Right atrium auricular region (tissue), 2 donors: Measurements from ENCODE around the gene CLDN22. TPM values are rescaled to one million over a fixed set of nuclear protein-coding genes. Genes with fewer than 3 reads are reported as not detected.

Experiments
- DNase-seq: peaks from one replicate; pipeline ENCODE4 v3.0.0-alpha.2; 2019; ENCODE audit warnings: low spot score
- H3K27ac ChIP-seq, 2 donors: fragments of 200-600 bp; sonication (generic); 1 replicate in 1 of 2; 2 replicates in 1 of 2; pipeline ENCODE4 v1.5.1; 2016 to 2019
- H3K27me3 ChIP-seq, 2 donors: fragments of 200-600 bp; sonication (generic); one replicate each; pipeline versions ENCODE4 v1.5.1 to v1.6.0; 2017 to 2019
- H3K36me3 ChIP-seq: fragments of 200-600 bp; sonication (generic); one replicate; pipeline ENCODE4 v1.5.1; 2016
- H3K4me1 ChIP-seq, 2 donors: fragments of 200-600 bp; sonication (generic); one replicate each; pipeline versions ENCODE4 v1.5.1 to v1.6.0; 2017 to 2019
- H3K4me3 ChIP-seq, 2 donors: fragments of 200-600 bp; sonication (generic); 1 replicate in 1 of 2; 2 replicates in 1 of 2; pipeline ENCODE4 v1.5.1; 2017 to 2019; ENCODE audit warnings: mild to moderate bottlenecking in 1 of 2, moderate library complexity in 1 of 2
- H3K9me3 ChIP-seq, 2 donors: fragments of 200-600 bp; sonication (generic); one replicate each; pipeline ENCODE4 v1.5.1; 2019
- CTCF ChIP-seq, 2 donors: fragments of 200-600 bp; sonication (generic); IDR thresholded peaks; one replicate each; pipeline ENCODE4 v1.5.1; 2019; ENCODE audit warnings: antibody characterized with exemption in 2 of 2
- total RNA-seq, 2 donors: library from RNA; depleted of rRNA; stranded (reverse); fragments of >200 nt; gene quantifications; one replicate each; pipeline ENCODE4 v1.1.0, GENCODE V29; 2016

CLDN22 gene
- total RNA-seq, 2 donors from 2014 or later, result not detected

DNA sequence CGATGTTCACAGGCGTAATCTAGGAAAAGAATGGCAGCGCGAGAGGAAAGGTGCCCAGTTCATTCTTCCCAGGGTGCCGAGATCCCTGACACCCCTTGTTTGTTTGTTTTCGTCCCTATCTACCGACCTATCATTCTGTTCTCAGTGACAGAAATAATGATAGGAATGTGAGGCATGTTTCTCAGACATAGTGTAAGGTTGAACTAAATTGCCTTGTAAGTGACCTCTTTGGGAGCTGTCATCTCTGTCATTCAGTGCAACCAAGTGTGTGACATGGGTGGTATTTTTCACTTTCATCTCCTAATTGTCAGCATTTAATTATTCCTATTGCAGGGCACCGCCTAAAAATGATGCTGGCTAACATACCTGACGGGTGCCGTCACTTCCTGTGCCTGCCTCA, 24.4 kb downstream of the CLDN22 start:
- H3K36me3 ChIP-seq, result peaks cover 5% of the 10 kb centered on the region
- no peak for DNase-seq

GRCh38 chr4:183291070-183291469, 29.0 kb downstream of the CLDN22 start:
- no peak for DNase-seq
- H3K9me3 ChIP-seq, result no peaks in the 10 kb centered on the region
- TF ChIP-seq CTCF (IDR thresholded peaks at IDR 0.05), result no peak

More for the DNA sequence above, 24.4 kb downstream of the CLDN22 start:
- Histone ChIP-seq H3K4me3 (no peak overlapping the region), H3K27me3 (no peaks in the 10 kb centered on the region), H3K4me1 (no peaks in the 10 kb centered on the region), H3K9me3 (no peaks in the 10 kb centered on the region), H3K27ac (no peak overlapping the region)
- TF ChIP-seq CTCF (IDR thresholded peaks at IDR 0.05), result no peak

GRCh38 chr4:183289688-183290087, 30.4 kb downstream of the CLDN22 start:
- Histone ChIP-seq H3K9me3 (no peaks in the 10 kb centered on the region), H3K4me1 (no peaks in the 10 kb centered on the region), H3K27ac (no peak overlapping the region), H3K4me3 (no peak overlapping the region), H3K27me3 (no peaks in the 10 kb centered on the region), H3K36me3 (peaks cover 59% of the 10 kb centered on the region)
- no peak for TF ChIP-seq CTCF (IDR thresholded peaks at IDR 0.05)
- no peak for DNase-seq

More at GRCh38 chr4:183291070-183291469, 29.0 kb downstream of the CLDN22 start:
- no peak overlapping the region for H3K4me3 ChIP-seq
- no peaks in the 10 kb centered on the region for H3K27me3 ChIP-seq
- peaks cover 47% of the 10 kb centered on the region for H3K36me3 ChIP-seq
- no peak overlapping the region for H3K27ac ChIP-seq
- no peaks in the 10 kb centered on the region for H3K4me1 ChIP-seq

DNA sequence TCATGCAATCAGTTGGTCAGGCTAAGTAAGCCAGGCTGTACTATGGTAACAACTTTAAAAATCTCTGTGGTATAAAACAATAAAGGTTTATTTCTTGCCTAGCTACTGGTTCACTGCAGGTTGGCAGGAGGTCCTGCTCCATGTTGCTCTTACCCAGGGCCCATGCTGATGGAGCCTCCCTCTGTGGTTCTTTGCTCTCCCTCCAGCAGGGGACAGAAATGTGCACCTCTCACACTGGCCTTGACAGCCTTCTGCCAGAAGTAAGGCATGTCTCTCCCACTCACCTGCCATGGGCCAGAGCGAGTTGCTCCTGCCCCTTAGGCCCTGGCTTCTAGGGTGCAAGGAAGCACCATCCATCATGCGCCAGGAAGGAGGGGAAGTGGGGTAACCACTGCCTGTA, 31.1 kb downstream of the CLDN22 start:
- Histone ChIP-seq H3K9me3 (no peaks in the 10 kb centered on the region), H3K36me3 (peaks cover 66% of the 10 kb centered on the region), H3K27me3 (no peaks in the 10 kb centered on the region), H3K4me3 (no peak overlapping the region), H3K27ac (no peak overlapping the region), H3K4me1 (no peaks in the 10 kb centered on the region)
- no peak for TF ChIP-seq CTCF (IDR thresholded peaks at IDR 0.05)
- DNase-seq, result no peak

GRCh38 chr4:183287677-183288076, 32.4 kb downstream of the CLDN22 start:
- Histone ChIP-seq H3K27me3 (no peaks in the 10 kb centered on the region), H3K36me3 (peaks cover 77% of the 10 kb centered on the region), H3K4me1 (no peaks in the 10 kb centered on the region), H3K27ac (no peak overlapping the region), H3K4me3 (no peak overlapping the region), H3K9me3 (no peaks in the 10 kb centered on the region)
- no peak for TF ChIP-seq CTCF (IDR thresholded peaks at IDR 0.05)
- no peak for DNase-seq

DNA sequence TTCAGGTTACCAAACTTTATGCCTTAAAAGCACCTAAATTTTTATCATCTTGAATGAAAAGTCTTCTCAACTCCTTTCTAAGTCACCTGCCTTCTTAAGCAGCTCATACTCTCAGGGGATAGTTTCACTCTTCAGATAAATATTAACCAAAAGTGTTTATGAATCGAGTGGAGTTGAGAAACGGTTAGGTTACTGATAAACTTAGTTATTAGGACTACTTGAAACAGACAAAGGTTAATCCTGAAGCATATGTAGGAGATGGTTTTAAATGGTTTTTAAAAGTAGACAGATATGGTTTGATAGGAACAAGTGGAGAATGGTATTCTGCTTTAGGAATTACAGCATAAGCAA, 32.8 kb downstream of the CLDN22 start:
- Histone ChIP-seq H3K27me3 (no peaks in the 10 kb centered on the region), H3K36me3 (peaks cover 81% of the 10 kb centered on the region), H3K4me3 (no peak overlapping the region), H3K27ac (no peak overlapping the region), H3K9me3 (no peaks in the 10 kb centered on the region), H3K4me1 (no peaks in the 10 kb centered on the region)
- TF ChIP-seq CTCF (IDR thresholded peaks at IDR 0.05), result no peak
- DNase-seq, result no peak
